ENCODE data around the gene ZNF771.

GRCh38 chr16:30359871-30360170 is 47.6 kb upstream of the ZNF771 start:
- TF ChIP-seq POLR2A (IDR thresholded peaks at IDR 0.05): no peak
- TF ChIP-seq, protein P1, sequence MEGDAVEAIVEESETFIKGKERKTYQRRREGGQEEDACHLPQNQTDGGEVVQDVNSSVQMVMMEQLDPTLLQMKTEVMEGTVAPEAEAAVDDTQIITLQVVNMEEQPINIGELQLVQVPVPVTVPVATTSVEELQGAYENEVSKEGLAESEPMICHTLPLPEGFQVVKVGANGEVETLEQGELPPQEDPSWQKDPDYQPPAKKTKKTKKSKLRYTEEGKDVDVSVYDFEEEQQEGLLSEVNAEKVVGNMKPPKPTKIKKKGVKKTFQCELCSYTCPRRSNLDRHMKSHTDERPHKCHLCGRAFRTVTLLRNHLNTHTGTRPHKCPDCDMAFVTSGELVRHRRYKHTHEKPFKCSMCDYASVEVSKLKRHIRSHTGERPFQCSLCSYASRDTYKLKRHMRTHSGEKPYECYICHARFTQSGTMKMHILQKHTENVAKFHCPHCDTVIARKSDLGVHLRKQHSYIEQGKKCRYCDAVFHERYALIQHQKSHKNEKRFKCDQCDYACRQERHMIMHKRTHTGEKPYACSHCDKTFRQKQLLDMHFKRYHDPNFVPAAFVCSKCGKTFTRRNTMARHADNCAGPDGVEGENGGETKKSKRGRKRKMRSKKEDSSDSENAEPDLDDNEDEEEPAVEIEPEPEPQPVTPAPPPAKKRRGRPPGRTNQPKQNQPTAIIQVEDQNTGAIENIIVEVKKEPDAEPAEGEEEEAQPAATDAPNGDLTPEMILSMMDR (IDR thresholded peaks at IDR 0.05): no peak
